ENCODE measurements around the gene RHBDF1. TPM values are rescaled to one million over a fixed set of nuclear protein-coding genes. Genes with fewer than 3 reads are reported as not detected.

RHBDF1 gene
- total RNA-seq, 1 experiment from 2014 or later, result 60.8 TPM

GRCh38 chr16:114327-114726 lies 41.9 kb upstream of the RHBDF1 start:
- POLR2A ChIA-PET, result no interaction called here
- CTCF ChIA-PET, result no interaction called here
- DNase-seq (ENCODE audit: low spot score), result no peak
- no peaks in the 10 kb centered on the region for H3K27me3 Mint-ChIP-seq (ENCODE audit: low read depth)
- ATAC-seq, result no peak
- H3K9me3 Mint-ChIP-seq, result no peaks in the 10 kb centered on the region
- H3K4me3 Mint-ChIP-seq, result no peak overlapping the region
- H3K27ac Mint-ChIP-seq, result peak overlapping the region; percentile 49; the same call in 1 of the 2 replicates
- TF ChIP-seq, protein P1, sequence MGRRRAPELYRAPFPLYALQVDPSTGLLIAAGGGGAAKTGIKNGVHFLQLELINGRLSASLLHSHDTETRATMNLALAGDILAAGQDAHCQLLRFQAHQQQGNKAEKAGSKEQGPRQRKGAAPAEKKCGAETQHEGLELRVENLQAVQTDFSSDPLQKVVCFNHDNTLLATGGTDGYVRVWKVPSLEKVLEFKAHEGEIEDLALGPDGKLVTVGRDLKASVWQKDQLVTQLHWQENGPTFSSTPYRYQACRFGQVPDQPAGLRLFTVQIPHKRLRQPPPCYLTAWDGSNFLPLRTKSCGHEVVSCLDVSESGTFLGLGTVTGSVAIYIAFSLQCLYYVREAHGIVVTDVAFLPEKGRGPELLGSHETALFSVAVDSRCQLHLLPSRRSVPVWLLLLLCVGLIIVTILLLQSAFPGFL (CRISPR knock-in tag; IDR thresholded peaks at IDR 0.05; ENCODE audit: borderline replicate concordance), result no peak
- TF ChIP-seq CDX4 (CRISPR knock-in tag; IDR thresholded peaks at IDR 0.05; ENCODE audit: borderline replicate concordance) (no peak), SP1 (CRISPR knock-in tag; conservative IDR thresholded peaks at IDR 0.05) (no peak)
- peaks cover 41% of the 10 kb centered on the region for H3K36me3 Mint-ChIP-seq
- H3K4me1 Mint-ChIP-seq, result peaks cover 5% of the 10 kb centered on the region

GRCh38 chr16:112153-112840 lies 39.9 kb upstream of the RHBDF1 start:
- Mint-ChIP-seq H3K27ac (no peak overlapping the region; the same call in 1 of the 2 replicates), H3K36me3 (peaks cover 47% of the 10 kb centered on the region), H3K4me3 (no peak overlapping the region), H3K27me3 (ENCODE audit: low read depth) (no peaks in the 10 kb centered on the region), H3K9me3 (no peaks in the 10 kb centered on the region), H3K4me1 (peaks cover 5% of the 10 kb centered on the region)
- CTCF ChIA-PET, result interaction anchor here (1.3 to 1.8 kb wide), 4 partner anchors 47 to 70 kb away, joined by 3 to 7 read pairs (median 6); partner anchors contain the start of genes HBM and HBQ1
- DNase-seq (ENCODE audit: low spot score) (no peak), ATAC-seq (no peak)
- TF ChIP-seq ZNF121 (CRISPR knock-in tag; IDR thresholded peaks at IDR 0.05), result peak; percentile 78
- TF ChIP-seq JAZF1 (CRISPR knock-in tag; IDR thresholded peaks at IDR 0.05), result no peak
- POLR2A ChIA-PET, result no interaction called here

GRCh38 chr16:106623-107324 lies 34.3 kb upstream of the RHBDF1 start:
- no peaks in the 10 kb centered on the region for H3K9me3 Mint-ChIP-seq
- POLR2A ChIA-PET, result interaction anchor here (0.5 to 0.7 kb wide), 5 partner anchors 10 to 215 kb away, joined by 3 to 5 read pairs (median 3); partner anchors contain the start of gene RHBDF1
- DNase-seq (ENCODE audit: low spot score), result peak; percentile 50
- peaks cover 19% of the 10 kb centered on the region for H3K36me3 Mint-ChIP-seq
- peak overlapping the region; percentile 32; the same call in 1 of the 2 replicates for H3K27ac Mint-ChIP-seq
- ATAC-seq, result peak; percentile 87
- 0 out of 2 replicates have a peak, but pooled peaks cover 3% of the 10 kb centered on the region for H3K4me1 Mint-ChIP-seq
- no peak overlapping the region for H3K4me3 Mint-ChIP-seq
- TF ChIP-seq ZNF232 (CRISPR knock-in tag; IDR thresholded peaks at IDR 0.05), result no peak
- no peak for TF ChIP-seq NR2C2 (CRISPR knock-in tag; IDR thresholded peaks at IDR 0.05)
- TF ChIP-seq, protein P2, sequence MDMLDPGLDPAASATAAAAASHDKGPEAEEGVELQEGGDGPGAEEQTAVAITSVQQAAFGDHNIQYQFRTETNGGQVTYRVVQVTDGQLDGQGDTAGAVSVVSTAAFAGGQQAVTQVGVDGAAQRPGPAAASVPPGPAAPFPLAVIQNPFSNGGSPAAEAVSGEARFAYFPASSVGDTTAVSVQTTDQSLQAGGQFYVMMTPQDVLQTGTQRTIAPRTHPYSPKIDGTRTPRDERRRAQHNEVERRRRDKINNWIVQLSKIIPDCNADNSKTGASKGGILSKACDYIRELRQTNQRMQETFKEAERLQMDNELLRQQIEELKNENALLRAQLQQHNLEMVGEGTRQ (CRISPR knock-in tag; IDR thresholded peaks at IDR 0.05), result no peak
- TF ChIP-seq, protein P3, sequence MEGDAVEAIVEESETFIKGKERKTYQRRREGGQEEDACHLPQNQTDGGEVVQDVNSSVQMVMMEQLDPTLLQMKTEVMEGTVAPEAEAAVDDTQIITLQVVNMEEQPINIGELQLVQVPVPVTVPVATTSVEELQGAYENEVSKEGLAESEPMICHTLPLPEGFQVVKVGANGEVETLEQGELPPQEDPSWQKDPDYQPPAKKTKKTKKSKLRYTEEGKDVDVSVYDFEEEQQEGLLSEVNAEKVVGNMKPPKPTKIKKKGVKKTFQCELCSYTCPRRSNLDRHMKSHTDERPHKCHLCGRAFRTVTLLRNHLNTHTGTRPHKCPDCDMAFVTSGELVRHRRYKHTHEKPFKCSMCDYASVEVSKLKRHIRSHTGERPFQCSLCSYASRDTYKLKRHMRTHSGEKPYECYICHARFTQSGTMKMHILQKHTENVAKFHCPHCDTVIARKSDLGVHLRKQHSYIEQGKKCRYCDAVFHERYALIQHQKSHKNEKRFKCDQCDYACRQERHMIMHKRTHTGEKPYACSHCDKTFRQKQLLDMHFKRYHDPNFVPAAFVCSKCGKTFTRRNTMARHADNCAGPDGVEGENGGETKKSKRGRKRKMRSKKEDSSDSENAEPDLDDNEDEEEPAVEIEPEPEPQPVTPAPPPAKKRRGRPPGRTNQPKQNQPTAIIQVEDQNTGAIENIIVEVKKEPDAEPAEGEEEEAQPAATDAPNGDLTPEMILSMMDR (IDR thresholded peaks at IDR 0.05), result peak; percentile 84
- no peaks in the 10 kb centered on the region for H3K27me3 Mint-ChIP-seq (ENCODE audit: low read depth)
- CTCF ChIA-PET, result interaction anchor here (0.6 to 5.7 kb wide), 59 partner anchors 9 to 1604 kb away, joined by 3 to 97 read pairs (median 4); partner anchors contain the start of genes AXIN1, DECR2, HBM and HBQ1

DNA sequence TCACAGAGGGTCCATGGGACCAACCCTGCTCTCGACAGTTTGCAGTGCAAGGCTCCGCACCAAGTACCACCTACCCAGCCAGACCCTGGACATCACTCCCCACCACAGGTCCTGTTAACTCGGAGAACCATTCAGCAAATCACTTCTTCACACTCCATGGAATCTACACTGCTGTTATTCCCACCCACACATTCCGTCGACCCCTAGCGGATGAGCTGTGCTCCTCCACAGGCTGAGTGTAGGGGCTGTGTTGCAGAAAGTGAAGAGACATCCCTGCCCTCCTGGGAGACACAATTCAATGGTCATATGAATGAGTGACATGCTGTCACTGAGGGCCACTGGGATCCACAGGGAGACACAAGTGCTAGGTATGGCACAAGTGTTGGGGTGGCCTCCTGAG lies 33.1 kb upstream of the RHBDF1 start:
- DNase-seq (ENCODE audit: low spot score) (no peak), ATAC-seq (peak; percentile 41)
- POLR2A ChIA-PET, result no interaction called here
- Mint-ChIP-seq H3K27ac (no peak overlapping the region), H3K4me1 (0 out of 2 replicates have a peak, but pooled peaks cover 3% of the 10 kb centered on the region), H3K36me3 (peaks cover 16% of the 10 kb centered on the region), H3K9me3 (no peaks in the 10 kb centered on the region), H3K27me3 (ENCODE audit: low read depth) (no peaks in the 10 kb centered on the region), H3K4me3 (no peak overlapping the region)
- CTCF ChIA-PET, result interaction anchor here (1.3 to 5.7 kb wide), 9 partner anchors 10 to 257 kb away, joined by 4 to 97 read pairs (median 23); partner anchors contain the start of genes AXIN1 and RHBDF1
- TF ChIP-seq ZNF425 (CRISPR knock-in tag; conservative IDR thresholded peaks at IDR 0.05) (no peak), ATF3 (CRISPR knock-in tag; conservative IDR thresholded peaks at IDR 0.05) (no peak), TEAD4 (CRISPR knock-in tag; IDR thresholded peaks at IDR 0.05) (no peak), ZBTB21 (CRISPR knock-in tag; IDR thresholded peaks at IDR 0.05; ENCODE audit: borderline replicate concordance) (no peak), NR3C1 (CRISPR knock-in tag; conservative IDR thresholded peaks at IDR 0.05; ENCODE audit: low read depth) (no peak), NFYB (CRISPR knock-in tag; conservative IDR thresholded peaks at IDR 0.05; ENCODE audit: low read depth) (no peak)
- TF ChIP-seq, protein P3 (IDR thresholded peaks at IDR 0.05), result no peak

All from WTC11 (cell line).